ENCODE data around the gene PTGIR. TPM values are rescaled to one million over a fixed set of nuclear protein-coding genes. Genes with fewer than 3 reads are reported as not detected.

The PTGIR gene
- total RNA-seq, 4 donors from 2014 or later = 5.9 to 9.1 (median 7.1) TPM

- H3K9me3 ChIP-seq = no peaks in the 10 kb centered on the region
- H3K27ac ChIP-seq (replicated peaks in 1 of 4) = no peak overlapping the region
- WGBS = 75% methylated on average over 3 of the region's 3 CpGs
- TF ChIP-seq POLR2AphosphoS5 (IDR thresholded peaks at IDR 0.05) (no peak), EP300 (IDR thresholded peaks at IDR 0.05) (no peak), CTCF (IDR thresholded peaks at IDR 0.05) (no peak), POLR2A (IDR thresholded peaks at IDR 0.05; ENCODE audit: low read depth) (no peak)
- no peaks in the 10 kb centered on the region for H3K4me1 ChIP-seq
- intact Hi-C loops (cut with DNase I) = no loop called here
- no peaks in the 10 kb centered on the region for H3K36me3 ChIP-seq
- no peak overlapping the region for H3K4me3 ChIP-seq
- no peaks in the 10 kb centered on the region for H3K27me3 ChIP-seq
- DNase-seq (ENCODE audit: extremely low spot score) = no peak
Measured at GRCh38 chr19:46587861-46588260, 37.0 kb downstream of the PTGIR start.

GRCh38 chr19:46586294-46586693, 38.6 kb downstream of the PTGIR start:
- TF ChIP-seq EP300 (IDR thresholded peaks at IDR 0.05) = no peak
- no peak for DNase-seq (ENCODE audit: extremely low spot score)
- Histone ChIP-seq H3K27me3 (no peaks in the 10 kb centered on the region), H3K27ac (replicated peaks in 1 of 4) (no peak overlapping the region), H3K4me1 (no peaks in the 10 kb centered on the region), H3K4me3 (no peak overlapping the region), H3K9me3 (peaks cover 0 to 4% (median 0%) of the 10 kb centered on the region in 4 donors), H3K36me3 (no peaks in the 10 kb centered on the region)
- intact Hi-C loops (cut with DNase I) = no loop called here
- WGBS = 89% methylated on average over 4 of the region's 4 CpGs

GRCh38 chr19:46585539-46585938, 39.4 kb downstream of the PTGIR start:
- TF ChIP-seq EP300 (IDR thresholded peaks at IDR 0.05) (no peak), POLR2AphosphoS5 (IDR thresholded peaks at IDR 0.05) (no peak), CTCF (IDR thresholded peaks at IDR 0.05) (no peak), POLR2A (IDR thresholded peaks at IDR 0.05; ENCODE audit: low read depth) (no peak)
- Histone ChIP-seq H3K9me3 (peaks cover 0 to 4% (median 0%) of the 10 kb centered on the region in 4 donors), H3K36me3 (no peaks in the 10 kb centered on the region), H3K4me1 (no peaks in the 10 kb centered on the region), H3K4me3 (no peak overlapping the region), H3K27me3 (no peaks in the 10 kb centered on the region), H3K27ac (replicated peaks in 1 of 4) (no peak overlapping the region)
- no peak for DNase-seq (ENCODE audit: extremely low spot score)
- intact Hi-C loops (cut with DNase I) = no loop called here
- 86% methylated on average over 1 of the region's 1 CpG for WGBS

GRCh38 chr19:46580247-46580646, 44.6 kb downstream of the PTGIR start:
- 82% methylated on average over 2 of the region's 2 CpGs for WGBS
- H3K27me3 ChIP-seq = no peaks in the 10 kb centered on the region
- TF ChIP-seq POLR2A (IDR thresholded peaks at IDR 0.05; ENCODE audit: low read depth) = no peak
- no peak for TF ChIP-seq CTCF (IDR thresholded peaks at IDR 0.05)
- TF ChIP-seq EP300 (IDR thresholded peaks at IDR 0.05) = no peak
- H3K4me1 ChIP-seq = no peaks in the 10 kb centered on the region
- H3K36me3 ChIP-seq = no peaks in the 10 kb centered on the region
- no peak overlapping the region for H3K4me3 ChIP-seq
- no peak for DNase-seq (ENCODE audit: extremely low spot score)
- H3K27ac ChIP-seq (replicated peaks in 1 of 4) = no peak overlapping the region
- peaks cover 0 to 4% (median 0%) of the 10 kb centered on the region in 4 donors for H3K9me3 ChIP-seq
- intact Hi-C loops (cut with DNase I) = no loop called here

- TF ChIP-seq EP300 (IDR thresholded peaks at IDR 0.05) = no peak
- no peak for TF ChIP-seq POLR2AphosphoS5 (IDR thresholded peaks at IDR 0.05)
- TF ChIP-seq POLR2A (IDR thresholded peaks at IDR 0.05; ENCODE audit: low read depth) = no peak
- peak in 1 of 3 experiments; percentile 30 for TF ChIP-seq CTCF (IDR thresholded peaks at IDR 0.05)
- no peaks in the 10 kb centered on the region for H3K27me3 ChIP-seq
- H3K27ac ChIP-seq (replicated peaks in 1 of 4) = no peak overlapping the region
- WGBS = 75% methylated on average over 8 of the region's 8 CpGs
- DNase-seq (ENCODE audit: extremely low spot score) = no peak
- H3K36me3 ChIP-seq = no peaks in the 10 kb centered on the region
- intact Hi-C loops (cut with DNase I) = no loop called here
- H3K9me3 ChIP-seq = peaks cover 0 to 4% (median 0%) of the 10 kb centered on the region in 4 donors
- no peak overlapping the region for H3K4me3 ChIP-seq
- H3K4me1 ChIP-seq = no peaks in the 10 kb centered on the region
Measured at GRCh38 chr19:46579361-46579879, 45.5 kb downstream of the PTGIR start.
